ENCODE measurements around the gene RHBDF2.

The RHBDF2 gene

GRCh38 chr17:76542566-76542971 is 41.3 kb upstream of the RHBDF2 start:
- no peak for TF ChIP-seq TAF1 (IDR thresholded peaks at IDR 0.05; ENCODE audit: borderline replicate concordance, insufficient read depth, low read length)
- TF ChIP-seq REST (IDR thresholded peaks at IDR 0.05; ENCODE audit: insufficient read depth in 1 of 2, low read depth in 2 of 2, low read length in 2 of 2), result no peak
- TF ChIP-seq SIN3A (IDR thresholded peaks at IDR 0.05; ENCODE audit: borderline replicate concordance, insufficient read depth, low read length), result no peak
- no peak for TF ChIP-seq POLR2AphosphoS5 (IDR thresholded peaks at IDR 0.05; ENCODE audit: low read depth, low read length)

GRCh38 chr17:76541739-76542454 is 40.7 kb upstream of the RHBDF2 start:
- TF ChIP-seq POLR2AphosphoS5 (IDR thresholded peaks at IDR 0.05; ENCODE audit: low read depth, low read length) (no peak), TAF1 (IDR thresholded peaks at IDR 0.05; ENCODE audit: borderline replicate concordance, insufficient read depth, low read length) (no peak), REST (IDR thresholded peaks at IDR 0.05; ENCODE audit: insufficient read depth in 1 of 2, low read depth in 2 of 2, low read length in 2 of 2) (no peak), SIN3A (IDR thresholded peaks at IDR 0.05; ENCODE audit: borderline replicate concordance, insufficient read depth, low read length) (no peak), FOXP2 (optimal IDR thresholded peaks at IDR 0.05; ENCODE audit: borderline replicate concordance, extremely low read depth, extremely low read length, insufficient read depth) (no peak)

GRCh38 chr17:76540381-76541300 is 39.4 kb upstream of the RHBDF2 start:
- TF ChIP-seq REST (IDR thresholded peaks at IDR 0.05; ENCODE audit: insufficient read depth in 1 of 2, low read depth in 2 of 2, low read length in 2 of 2), result no peak
- no peak for TF ChIP-seq TAF1 (IDR thresholded peaks at IDR 0.05; ENCODE audit: borderline replicate concordance, insufficient read depth, low read length)
- 0 out of 2 replicates have a peak, but pooled peaks have one; percentile 30 for TF ChIP-seq POLR2AphosphoS5 (IDR thresholded peaks at IDR 0.05; ENCODE audit: low read depth, low read length)
- TF ChIP-seq SIN3A (IDR thresholded peaks at IDR 0.05; ENCODE audit: borderline replicate concordance, insufficient read depth, low read length), result no peak
- TF ChIP-seq FOXP2 (optimal IDR thresholded peaks at IDR 0.05; ENCODE audit: borderline replicate concordance, extremely low read depth, extremely low read length, insufficient read depth), result peak; percentile 60

GRCh38 chr17:76539631-76540271 is 38.5 kb upstream of the RHBDF2 start, which contains the start of gene PRCD:
PRCD (plus strand) TSS chr17:76540044; CDS start chr17:76540142, 98 bp downstream.
- no peak for TF ChIP-seq TAF1 (IDR thresholded peaks at IDR 0.05; ENCODE audit: borderline replicate concordance, insufficient read depth, low read length)
- TF ChIP-seq POLR2AphosphoS5 (IDR thresholded peaks at IDR 0.05; ENCODE audit: low read depth, low read length), result no peak
- TF ChIP-seq SIN3A (IDR thresholded peaks at IDR 0.05; ENCODE audit: borderline replicate concordance, insufficient read depth, low read length), result no peak
- TF ChIP-seq FOXP2 (optimal IDR thresholded peaks at IDR 0.05; ENCODE audit: borderline replicate concordance, extremely low read depth, extremely low read length, insufficient read depth), result no peak
- no peak for TF ChIP-seq REST (IDR thresholded peaks at IDR 0.05; ENCODE audit: insufficient read depth in 1 of 2, low read depth in 2 of 2, low read length in 2 of 2)
